ENCODE data around the gene TNFRSF17.
A peak's percentile ranks its signal among the peaks of the same experiment; 100 is the strongest.

DNA sequence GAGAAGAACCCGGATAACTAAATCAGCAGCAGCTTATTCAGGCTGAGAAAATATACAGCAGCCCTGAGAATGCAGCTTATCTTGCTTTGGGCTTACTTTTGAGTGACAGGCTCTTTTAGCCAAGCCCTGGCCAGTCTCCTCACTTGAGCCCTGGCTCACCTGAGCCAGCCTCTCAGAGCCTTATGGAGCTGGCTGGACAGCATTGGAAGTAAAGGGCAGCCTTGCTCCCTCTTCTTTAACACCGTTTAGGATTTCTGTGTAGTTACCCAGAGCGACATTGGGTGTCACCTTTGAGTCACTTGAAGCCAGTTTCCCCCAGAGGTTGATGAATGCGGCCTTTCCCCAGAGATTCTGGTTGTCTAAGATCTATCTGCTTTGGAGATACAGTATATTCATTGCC is 15.5 kb upstream of the TNFRSF17 start:
- TF ChIP-seq, protein P1, sequence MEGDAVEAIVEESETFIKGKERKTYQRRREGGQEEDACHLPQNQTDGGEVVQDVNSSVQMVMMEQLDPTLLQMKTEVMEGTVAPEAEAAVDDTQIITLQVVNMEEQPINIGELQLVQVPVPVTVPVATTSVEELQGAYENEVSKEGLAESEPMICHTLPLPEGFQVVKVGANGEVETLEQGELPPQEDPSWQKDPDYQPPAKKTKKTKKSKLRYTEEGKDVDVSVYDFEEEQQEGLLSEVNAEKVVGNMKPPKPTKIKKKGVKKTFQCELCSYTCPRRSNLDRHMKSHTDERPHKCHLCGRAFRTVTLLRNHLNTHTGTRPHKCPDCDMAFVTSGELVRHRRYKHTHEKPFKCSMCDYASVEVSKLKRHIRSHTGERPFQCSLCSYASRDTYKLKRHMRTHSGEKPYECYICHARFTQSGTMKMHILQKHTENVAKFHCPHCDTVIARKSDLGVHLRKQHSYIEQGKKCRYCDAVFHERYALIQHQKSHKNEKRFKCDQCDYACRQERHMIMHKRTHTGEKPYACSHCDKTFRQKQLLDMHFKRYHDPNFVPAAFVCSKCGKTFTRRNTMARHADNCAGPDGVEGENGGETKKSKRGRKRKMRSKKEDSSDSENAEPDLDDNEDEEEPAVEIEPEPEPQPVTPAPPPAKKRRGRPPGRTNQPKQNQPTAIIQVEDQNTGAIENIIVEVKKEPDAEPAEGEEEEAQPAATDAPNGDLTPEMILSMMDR (conservative IDR thresholded peaks at IDR 0.05 in 1 of 2, IDR thresholded peaks at IDR 0.05 in 1 of 2; ENCODE audit: low read depth in 1 of 2, low read length in 2 of 2) = peak; percentile 38 to 54
- TF ChIP-seq EZH2 (IDR thresholded peaks at IDR 0.05; ENCODE audit: low read length, missing control alignments) = no peak

All from fibroblast of lung (primary cell).